ENCODE results near the gene HCK.
"Not testable (repeated sequence)": the region's sequence is repeated elsewhere in the genome, so short reads cannot be mapped to it uniquely, and the experiment has no call there.

HCK gene

GRCh38 chr20:32121908-32122307 lies 69.9 kb downstream of the HCK start:
- H3K4me3 Mint-ChIP-seq; H3K27ac Mint-ChIP-seq; DNase-seq; ATAC-seq (replicated peaks); H3K9me3 Mint-ChIP-seq; H3K27me3 Mint-ChIP-seq; H3K4me1 Mint-ChIP-seq (ENCODE audit: low read depth in 2 of 2): not testable (repeated sequence)
- peaks cover 10% of the 10 kb centered on the region for H3K36me3 Mint-ChIP-seq (ENCODE audit: insufficient read depth)

- Mint-ChIP-seq H3K36me3 (ENCODE audit: insufficient read depth) (peaks cover 10% of the 10 kb centered on the region), H3K27me3 (no peaks in the 10 kb centered on the region), H3K27ac (no peak overlapping the region), H3K4me1 (ENCODE audit: low read depth in 2 of 2) (peaks cover 7 to 10% of the 10 kb centered on the region in 2 donors), H3K9me3 (no peaks in the 10 kb centered on the region), H3K4me3 (no peak overlapping the region)
- no peak for ATAC-seq (replicated peaks)
- DNase-seq, result no peak
Measured at GRCh38 chr20:32123088-32123487, 71.0 kb downstream of the HCK start.

DNA sequence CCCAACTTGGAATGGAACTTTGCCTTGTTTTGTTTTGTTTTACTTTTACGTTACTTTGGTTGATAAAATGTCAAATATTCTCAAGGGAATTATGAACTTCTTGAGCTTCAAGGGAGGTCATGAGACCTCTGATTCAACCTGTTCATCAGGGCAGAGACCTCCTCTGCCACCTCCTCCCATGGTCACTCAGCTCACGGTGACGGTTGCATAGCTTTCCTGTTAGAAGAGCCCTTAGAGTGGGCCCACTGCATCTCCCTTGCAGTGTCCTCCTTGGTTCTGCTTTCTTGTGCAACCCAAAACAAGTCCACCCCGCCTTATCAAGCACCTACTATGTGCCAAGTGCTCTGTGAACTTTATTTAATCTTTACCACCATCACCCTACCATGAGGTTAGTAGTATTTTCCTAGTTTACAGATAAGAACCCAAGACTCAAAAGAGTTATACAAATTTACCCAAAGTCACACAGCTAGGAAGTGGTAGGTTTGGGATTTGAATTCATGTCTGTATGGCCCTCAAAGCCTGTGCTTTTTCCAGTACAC lies 72.9 kb downstream of the HCK start:
- ATAC-seq (replicated peaks) (no peak), DNase-seq (no peak)
- no peak overlapping the region for H3K27ac Mint-ChIP-seq
- peaks cover 10% of the 10 kb centered on the region for H3K36me3 Mint-ChIP-seq (ENCODE audit: insufficient read depth)
- H3K4me3 Mint-ChIP-seq, result no peak overlapping the region
- H3K4me1 Mint-ChIP-seq (ENCODE audit: low read depth in 2 of 2), result peaks cover 7 to 10% of the 10 kb centered on the region in 2 donors
- H3K9me3 Mint-ChIP-seq, result no peaks in the 10 kb centered on the region
- H3K27me3 Mint-ChIP-seq, result no peaks in the 10 kb centered on the region

DNA sequence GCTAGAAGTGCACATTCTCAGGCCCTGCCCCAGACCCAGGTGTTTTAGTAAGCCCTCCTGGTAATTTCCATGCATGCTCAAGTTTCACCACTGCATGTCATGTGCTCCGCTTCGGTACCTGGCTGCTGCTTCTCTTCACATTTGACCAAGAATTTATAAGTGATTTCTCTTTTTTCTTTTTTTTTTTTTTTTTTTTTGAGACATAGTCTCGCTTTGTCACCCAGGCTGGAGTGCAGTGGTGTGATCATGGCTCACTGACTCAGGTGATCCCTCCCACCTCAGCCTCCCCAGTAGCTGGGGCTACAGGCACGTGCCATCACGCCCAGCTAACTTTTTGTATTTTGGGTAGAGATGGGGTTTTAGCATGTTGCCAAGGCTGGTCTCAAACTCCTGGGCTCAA lies 73.5 kb downstream of the HCK start:
- H3K36me3 Mint-ChIP-seq (ENCODE audit: insufficient read depth), result peaks cover 10% of the 10 kb centered on the region
- H3K9me3 Mint-ChIP-seq, result no peaks in the 10 kb centered on the region
- H3K27ac Mint-ChIP-seq, result no peak overlapping the region
- DNase-seq (no peak), ATAC-seq (replicated peaks) (no peak)
- no peak overlapping the region for H3K4me3 Mint-ChIP-seq
- peaks cover 10 to 15% of the 10 kb centered on the region in 2 donors for H3K4me1 Mint-ChIP-seq (ENCODE audit: low read depth in 2 of 2)
- no peaks in the 10 kb centered on the region for H3K27me3 Mint-ChIP-seq

- H3K9me3 Mint-ChIP-seq, result no peaks in the 10 kb centered on the region
Measured at GRCh38 chr20:32126919-32127318, 74.9 kb downstream of the HCK start.

DNA sequence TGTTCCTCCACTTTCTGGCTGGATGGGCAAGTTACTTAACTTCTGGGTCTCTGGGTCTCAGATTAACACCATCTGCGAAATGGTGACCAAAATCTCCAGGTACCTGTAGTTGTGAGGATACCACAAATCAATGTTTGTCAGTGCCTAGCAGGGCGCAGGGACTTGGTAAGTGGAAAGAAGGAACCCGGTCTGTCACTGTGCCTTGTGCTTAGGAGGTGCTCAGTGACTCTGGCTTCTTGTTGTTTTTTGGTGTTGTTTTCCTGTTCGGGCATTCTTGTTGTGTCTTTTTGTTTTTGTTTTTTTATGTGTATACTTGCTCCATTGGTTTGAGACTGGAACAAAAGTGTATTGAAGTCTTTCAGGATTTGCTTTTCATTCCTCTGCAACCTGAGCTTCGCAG lies 75.3 kb downstream of the HCK start:
- H3K9me3 Mint-ChIP-seq, result no peaks in the 10 kb centered on the region
- no peak for ATAC-seq (replicated peaks)

More at GRCh38 chr20:32126919-32127318, 74.9 kb downstream of the HCK start:
- H3K4me3 Mint-ChIP-seq, result no peak overlapping the region
- no peak for ATAC-seq (replicated peaks)
- H3K27ac Mint-ChIP-seq, result no peak overlapping the region
- H3K27me3 Mint-ChIP-seq, result no peaks in the 10 kb centered on the region
- DNase-seq, result no peak
- peaks cover 14% of the 10 kb centered on the region for H3K36me3 Mint-ChIP-seq (ENCODE audit: insufficient read depth)
- H3K4me1 Mint-ChIP-seq (ENCODE audit: low read depth in 2 of 2), result peaks cover 17 to 25% of the 10 kb centered on the region in 2 donors

DNA sequence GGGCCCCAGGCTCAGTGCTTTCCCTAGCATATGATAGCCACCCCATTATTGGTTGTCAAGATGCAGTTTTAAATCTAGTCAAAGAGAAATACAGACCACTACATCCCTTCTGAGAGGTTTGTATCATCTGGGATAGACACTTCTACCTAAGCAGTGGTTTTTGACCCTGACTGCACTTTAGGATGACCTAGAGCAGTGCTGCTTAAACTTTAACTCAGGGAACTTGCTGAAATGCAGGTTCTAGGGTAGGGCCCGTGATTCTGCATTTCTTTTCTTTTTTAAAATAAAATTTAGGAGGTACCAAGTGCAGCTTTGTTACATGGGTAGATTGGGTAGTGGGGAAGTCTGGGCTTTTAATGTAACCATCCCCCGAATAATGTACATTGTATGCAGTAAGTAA lies 76.1 kb downstream of the HCK start:
- no peaks in the 10 kb centered on the region for H3K9me3 Mint-ChIP-seq
- DNase-seq (no peak), ATAC-seq (replicated peaks) (no peak)
- H3K4me1 Mint-ChIP-seq (ENCODE audit: low read depth in 2 of 2), result peaks cover 19 to 32% of the 10 kb centered on the region in 2 donors
- no peak overlapping the region for H3K27ac Mint-ChIP-seq
- peaks cover 14% of the 10 kb centered on the region for H3K36me3 Mint-ChIP-seq (ENCODE audit: insufficient read depth)
- H3K27me3 Mint-ChIP-seq, result no peaks in the 10 kb centered on the region
- no peak overlapping the region for H3K4me3 Mint-ChIP-seq

More for the DNA sequence above, 75.3 kb downstream of the HCK start:
- no peak for DNase-seq
- peaks cover 19 to 30% of the 10 kb centered on the region in 2 donors for H3K4me1 Mint-ChIP-seq (ENCODE audit: low read depth in 2 of 2)
- no peaks in the 10 kb centered on the region for H3K27me3 Mint-ChIP-seq
- no peak overlapping the region for H3K27ac Mint-ChIP-seq
- H3K36me3 Mint-ChIP-seq (ENCODE audit: insufficient read depth), result peaks cover 14% of the 10 kb centered on the region
- no peak overlapping the region for H3K4me3 Mint-ChIP-seq

DNA sequence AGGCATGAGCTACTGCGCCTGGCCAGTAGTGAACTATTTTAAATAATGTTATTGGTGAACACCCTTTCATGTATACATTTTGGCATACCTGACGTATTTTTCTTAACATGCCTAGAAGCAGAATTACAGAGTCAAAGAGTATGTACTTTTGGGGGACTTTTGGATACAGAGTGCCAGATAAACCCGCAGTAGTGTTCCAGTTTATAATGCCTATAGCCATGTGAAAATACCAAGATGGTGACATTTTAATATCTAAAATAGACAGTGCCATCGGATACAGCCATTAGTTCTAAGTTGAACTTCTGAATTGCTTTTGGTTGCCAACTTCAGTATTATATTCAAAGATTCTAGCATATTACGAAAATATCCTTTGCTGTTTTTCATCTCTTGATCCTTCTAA lies 77.8 kb downstream of the HCK start:
- ATAC-seq (replicated peaks), result no peak
- peaks cover 14% of the 10 kb centered on the region for H3K36me3 Mint-ChIP-seq (ENCODE audit: insufficient read depth)
- H3K4me1 Mint-ChIP-seq (ENCODE audit: low read depth in 2 of 2), result peaks cover 19 to 35% of the 10 kb centered on the region in 2 donors
- no peak overlapping the region for H3K4me3 Mint-ChIP-seq
- no peaks in the 10 kb centered on the region for H3K9me3 Mint-ChIP-seq
- H3K27me3 Mint-ChIP-seq, result no peaks in the 10 kb centered on the region
- peak overlapping the region in 1 of 2 donors; percentile 50 for H3K27ac Mint-ChIP-seq
- DNase-seq, result no peak

DNA sequence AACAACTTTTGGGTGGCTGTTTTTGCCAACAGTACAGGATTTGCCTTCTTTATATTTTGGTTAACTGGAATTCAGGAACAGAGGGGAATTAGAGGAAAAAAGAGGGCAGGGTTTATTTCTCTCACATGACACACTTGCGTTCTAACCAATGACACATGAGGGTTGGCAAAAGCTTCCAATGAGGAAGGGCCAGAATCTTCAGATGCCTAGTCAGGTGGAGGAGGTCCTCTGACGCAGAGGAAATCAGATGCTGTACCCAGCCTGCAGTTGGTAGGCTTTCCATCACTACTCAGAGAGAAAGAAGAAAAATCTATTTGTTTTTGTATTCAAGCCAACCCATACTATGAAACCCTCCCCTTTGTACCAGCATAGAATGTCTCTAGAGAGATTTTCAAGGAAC lies 78.3 kb downstream of the HCK start:
- Mint-ChIP-seq H3K36me3 (ENCODE audit: insufficient read depth) (peaks cover 14% of the 10 kb centered on the region), H3K4me3 (no peak overlapping the region), H3K9me3 (no peaks in the 10 kb centered on the region), H3K27me3 (no peaks in the 10 kb centered on the region), H3K4me1 (ENCODE audit: low read depth in 2 of 2) (peaks cover 20 to 35% of the 10 kb centered on the region in 2 donors), H3K27ac (peak overlapping the region in 1 of 2 donors; percentile 50)
- DNase-seq, result no peak
- ATAC-seq (replicated peaks), result no peak

DNA sequence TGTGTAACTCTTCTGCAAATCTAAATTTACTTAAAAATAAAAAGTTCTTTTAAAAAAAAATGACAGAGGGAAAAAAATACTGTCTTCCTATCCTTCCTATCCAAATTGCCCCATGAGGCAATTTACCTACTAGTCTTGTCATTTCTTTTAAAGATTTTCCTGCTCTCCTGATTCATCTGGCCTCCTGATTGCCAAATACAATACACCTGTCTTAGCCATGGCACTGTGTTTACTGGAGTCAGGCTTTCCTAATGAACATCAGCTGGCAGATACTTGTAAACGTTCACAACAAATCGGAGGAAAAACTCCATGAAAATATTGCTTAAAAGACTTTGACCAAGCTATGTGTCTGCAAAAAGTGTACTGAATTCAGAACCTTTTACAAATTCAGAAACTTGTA lies 78.9 kb downstream of the HCK start:
- Mint-ChIP-seq H3K27ac (peak overlapping the region; percentile 3 to 28), H3K4me1 (ENCODE audit: low read depth in 2 of 2) (peaks cover 19 to 35% of the 10 kb centered on the region in 2 donors), H3K4me3 (no peak overlapping the region), H3K36me3 (ENCODE audit: insufficient read depth) (peaks cover 9% of the 10 kb centered on the region), H3K9me3 (no peaks in the 10 kb centered on the region), H3K27me3 (no peaks in the 10 kb centered on the region)
- DNase-seq (no peak), ATAC-seq (replicated peaks) (no peak)

GRCh38 chr20:32132911-32133549 lies 81.0 kb downstream of the HCK start:
- H3K4me3 Mint-ChIP-seq, result no peak overlapping the region
- ATAC-seq (replicated peaks), result no peak
- H3K9me3 Mint-ChIP-seq, result no peaks in the 10 kb centered on the region
- H3K36me3 Mint-ChIP-seq (ENCODE audit: insufficient read depth), result peaks cover 15% of the 10 kb centered on the region
- no peak for DNase-seq
- H3K27ac Mint-ChIP-seq, result no peak overlapping the region
- H3K27me3 Mint-ChIP-seq, result no peaks in the 10 kb centered on the region
- H3K4me1 Mint-ChIP-seq (ENCODE audit: low read depth in 2 of 2), result peaks cover 21 to 26% of the 10 kb centered on the region in 2 donors

GRCh38 chr20:32134026-32134425 lies 82.0 kb downstream of the HCK start:
- peaks cover 21 to 25% of the 10 kb centered on the region in 2 donors for H3K4me1 Mint-ChIP-seq (ENCODE audit: low read depth in 2 of 2)
- no peak overlapping the region for H3K4me3 Mint-ChIP-seq
- H3K9me3 Mint-ChIP-seq, result no peaks in the 10 kb centered on the region
- peaks cover 17% of the 10 kb centered on the region for H3K36me3 Mint-ChIP-seq (ENCODE audit: insufficient read depth)
- DNase-seq (no peak), ATAC-seq (replicated peaks) (no peak)
- no peaks in the 10 kb centered on the region for H3K27me3 Mint-ChIP-seq
- no peak overlapping the region for H3K27ac Mint-ChIP-seq

DNA sequence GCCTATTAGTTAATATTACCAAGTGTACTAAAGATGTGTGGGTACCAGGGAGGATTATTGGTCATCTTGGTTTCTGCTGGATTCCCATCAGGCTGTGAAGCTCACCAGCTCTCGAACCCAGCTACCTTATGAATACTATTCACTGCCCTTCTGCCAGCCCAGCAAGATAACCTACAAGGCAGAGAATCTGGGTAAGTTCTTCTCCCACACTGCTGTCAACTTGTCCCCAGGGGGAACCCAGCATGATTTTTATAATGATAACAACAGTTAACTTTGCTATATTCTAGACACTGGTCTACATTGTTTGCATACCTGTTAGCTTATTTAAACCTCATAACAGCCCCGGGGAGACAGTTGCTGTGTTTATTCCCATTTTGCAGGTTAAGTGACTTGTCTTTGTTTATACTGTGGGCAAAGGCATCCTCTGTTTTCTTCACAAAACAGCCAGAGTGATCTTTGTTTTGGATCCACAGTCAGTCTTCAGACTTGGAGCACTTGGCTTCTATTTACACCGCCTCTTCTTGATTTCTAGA lies 84.0 kb downstream of the HCK start:
- H3K27me3 Mint-ChIP-seq, result no peaks in the 10 kb centered on the region
- H3K9me3 Mint-ChIP-seq, result no peaks in the 10 kb centered on the region
- H3K36me3 Mint-ChIP-seq (ENCODE audit: insufficient read depth), result peaks cover 28% of the 10 kb centered on the region
- H3K27ac Mint-ChIP-seq, result no peak overlapping the region
- peaks cover 16 to 23% of the 10 kb centered on the region in 2 donors for H3K4me1 Mint-ChIP-seq (ENCODE audit: low read depth in 2 of 2)
- ATAC-seq (replicated peaks) (no peak), DNase-seq (no peak)
- no peak overlapping the region for H3K4me3 Mint-ChIP-seq

- DNase-seq (no peak), ATAC-seq (replicated peaks) (no peak)
- no peaks in the 10 kb centered on the region for H3K27me3 Mint-ChIP-seq
- H3K4me1 Mint-ChIP-seq (ENCODE audit: low read depth in 2 of 2), result peaks cover 4 to 8% of the 10 kb centered on the region in 2 donors
- no peaks in the 10 kb centered on the region for H3K9me3 Mint-ChIP-seq
- H3K36me3 Mint-ChIP-seq (ENCODE audit: insufficient read depth), result peaks cover 47% of the 10 kb centered on the region
- H3K4me3 Mint-ChIP-seq, result no peak overlapping the region
- no peak overlapping the region for H3K27ac Mint-ChIP-seq
Measured at GRCh38 chr20:32138921-32139320, 86.9 kb downstream of the HCK start.
